GM10248 (cell line): ENCODE measurements around the gene ABCA10.
"Not testable (repeated sequence)": the region's sequence is repeated elsewhere in the genome, so short reads cannot be mapped to it uniquely, and the experiment has no call there.

Source experiments
- CTCF ChIA-PET: fragments of 300-600 bp; sonication (Branson Sonifier 250); formaldehyde crosslinking; extraction: SDS; loops from one replicate; lab custom pipeline; 2021; ENCODE audit warnings: antibody characterized with exemption; lab: Yijun Ruan, JAX
- POLR2A ChIA-PET: fragments of 350-650 bp; sonication (Branson Sonifier 250); formaldehyde crosslinking; extraction: SDS; loops from one replicate; lab custom pipeline; 2020; ENCODE audit warnings: antibody characterized with exemption; lab: Yijun Ruan, JAX
- DNase-seq: peaks from one replicate; pipeline ENCODE4 v3.0.0; 2012; ENCODE audit errors: extremely low spot score
- TF ChIP-seq, protein P1 (sequence below): IDR thresholded peaks from 2 replicates; pipeline ENCODE4 v1.5.1; 2012; ENCODE audit warnings: mild to moderate bottlenecking, low read depth; ENCODE audit errors: extremely low read depth, missing control alignments, control extremely low read depth

ABCA10 gene

DNA sequence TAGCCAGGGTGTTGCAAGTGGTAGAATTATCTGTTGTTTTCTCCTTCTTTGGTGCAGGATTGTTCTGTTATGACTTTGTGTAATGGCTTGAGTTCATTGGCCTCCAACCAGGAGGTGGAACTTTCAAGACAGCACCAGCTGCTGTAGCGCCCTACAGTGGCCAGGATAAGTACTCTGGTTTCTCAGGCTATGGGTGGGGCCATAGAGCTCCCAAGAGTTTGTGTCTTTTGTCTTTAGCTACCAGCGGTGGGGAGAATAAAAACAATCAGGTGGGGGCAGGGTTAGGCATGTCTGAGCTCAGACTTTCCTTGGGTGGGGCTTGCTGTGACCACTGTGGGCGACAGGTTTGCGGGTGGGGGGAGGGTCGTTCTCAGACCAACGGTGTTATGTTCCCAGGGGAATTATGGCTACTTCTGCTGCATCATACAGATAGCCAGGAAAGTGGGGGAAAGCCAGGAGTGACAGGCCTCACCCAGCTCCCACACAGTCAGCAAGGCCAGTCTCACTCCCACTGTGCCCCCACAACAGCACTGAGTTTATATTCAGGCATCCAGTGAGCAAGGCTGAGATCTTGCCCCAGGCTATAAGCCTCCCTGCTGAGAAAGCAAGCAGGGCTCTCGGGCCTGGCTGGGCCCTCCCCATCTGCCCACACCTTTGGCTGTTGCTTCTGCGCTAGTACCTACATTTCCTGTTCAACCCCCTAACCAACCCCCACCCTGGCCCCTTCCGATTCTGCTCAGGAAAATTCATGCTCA, 15.4 kb downstream of the ABCA10 start:
- TF ChIP-seq, protein P1, sequence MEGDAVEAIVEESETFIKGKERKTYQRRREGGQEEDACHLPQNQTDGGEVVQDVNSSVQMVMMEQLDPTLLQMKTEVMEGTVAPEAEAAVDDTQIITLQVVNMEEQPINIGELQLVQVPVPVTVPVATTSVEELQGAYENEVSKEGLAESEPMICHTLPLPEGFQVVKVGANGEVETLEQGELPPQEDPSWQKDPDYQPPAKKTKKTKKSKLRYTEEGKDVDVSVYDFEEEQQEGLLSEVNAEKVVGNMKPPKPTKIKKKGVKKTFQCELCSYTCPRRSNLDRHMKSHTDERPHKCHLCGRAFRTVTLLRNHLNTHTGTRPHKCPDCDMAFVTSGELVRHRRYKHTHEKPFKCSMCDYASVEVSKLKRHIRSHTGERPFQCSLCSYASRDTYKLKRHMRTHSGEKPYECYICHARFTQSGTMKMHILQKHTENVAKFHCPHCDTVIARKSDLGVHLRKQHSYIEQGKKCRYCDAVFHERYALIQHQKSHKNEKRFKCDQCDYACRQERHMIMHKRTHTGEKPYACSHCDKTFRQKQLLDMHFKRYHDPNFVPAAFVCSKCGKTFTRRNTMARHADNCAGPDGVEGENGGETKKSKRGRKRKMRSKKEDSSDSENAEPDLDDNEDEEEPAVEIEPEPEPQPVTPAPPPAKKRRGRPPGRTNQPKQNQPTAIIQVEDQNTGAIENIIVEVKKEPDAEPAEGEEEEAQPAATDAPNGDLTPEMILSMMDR, result no peak
- no peak for DNase-seq
- POLR2A ChIA-PET, result no interaction called here
- CTCF ChIA-PET, result interaction anchor here (1.1 to 1.5 kb wide), 2 partner anchors 10 to 24 kb away, joined by 3 read pairs; no protein-coding TSS in a partner anchor

GRCh38 chr17:69208640-69209039, 20.0 kb downstream of the ABCA10 start:
- ChIA-PET CTCF (interaction anchor here (0.8 kb wide), 1 partner anchor 15 kb away, joined by 3 read pairs; no protein-coding TSS in a partner anchor), POLR2A (no interaction called here)
- TF ChIP-seq, protein P1, result no peak
- no peak for DNase-seq

GRCh38 chr17:69207151-69207550, 21.5 kb downstream of the ABCA10 start:
- ChIA-PET CTCF (interaction anchor here (1.2 to 4.5 kb wide), 3 partner anchors 10 to 31 kb away, joined by 3 to 20 read pairs (median 3); no protein-coding TSS in a partner anchor), POLR2A (no interaction called here)
- no peak for DNase-seq
- TF ChIP-seq, protein P1, result no peak

- TF ChIP-seq, protein P1, result no peak
- no peak for DNase-seq
- POLR2A ChIA-PET, result no interaction called here
- CTCF ChIA-PET, result no interaction called here
These were observed 30.4 kb downstream of the ABCA10 start for GRCh38 chr17:69198238-69198637.

- CTCF ChIA-PET, DNase-seq, POLR2A ChIA-PET: not testable (repeated sequence)
These were observed 32.4 kb downstream of the ABCA10 start for GRCh38 chr17:69196105-69196653.

DNA sequence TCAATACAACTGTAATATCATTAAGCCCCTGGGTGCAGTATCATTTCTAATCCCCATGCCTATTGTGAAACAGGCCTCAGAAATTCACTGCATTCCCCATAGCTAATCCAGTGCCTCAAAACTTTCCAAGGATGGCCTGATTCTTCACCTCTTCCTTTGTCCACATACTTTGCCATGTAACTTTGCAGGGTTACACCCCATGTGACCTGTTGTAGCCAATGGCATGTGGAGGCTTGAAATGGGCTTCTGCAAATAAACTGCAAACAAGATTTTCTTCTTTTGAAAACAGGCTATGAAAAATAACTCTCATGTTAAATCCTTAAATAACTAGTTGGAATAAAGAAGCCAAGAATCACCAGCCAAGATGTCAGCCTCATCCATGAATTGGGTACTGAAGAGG, 35.9 kb downstream of the ABCA10 start:
- CTCF ChIA-PET, result no interaction called here
- TF ChIP-seq, protein P1, result no peak
- DNase-seq, result no peak
- POLR2A ChIA-PET, result no interaction called here

DNA sequence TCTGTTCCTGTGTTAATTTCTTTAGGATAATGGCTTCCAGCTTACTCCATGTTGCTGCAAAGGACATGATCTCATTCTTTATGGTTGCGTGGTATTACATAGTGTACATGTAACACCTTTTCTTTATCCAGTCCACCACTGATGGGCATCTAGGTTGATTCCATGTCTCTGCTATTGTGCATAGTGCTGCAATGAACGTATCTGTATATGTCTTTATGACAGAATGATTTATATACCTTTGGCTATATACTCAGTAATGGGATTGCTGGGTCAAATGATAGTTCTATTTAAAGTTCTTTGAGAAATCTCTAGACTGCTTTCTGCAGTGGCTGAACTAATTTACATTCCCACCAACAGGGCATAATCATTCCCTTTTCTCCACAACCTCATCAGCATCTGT, 39.8 kb downstream of the ABCA10 start:
- TF ChIP-seq, protein P1, result no peak
- DNase-seq, result no peak
- POLR2A ChIA-PET, result no interaction called here
- CTCF ChIA-PET, result interaction anchor here (1.1 to 2.4 kb wide), 4 partner anchors 11 to 24 kb away, joined by 3 to 7 read pairs (median 5); no protein-coding TSS in a partner anchor
